Tibial artery (tissue), 4 donors: ENCODE results near the gene GOLGA6L7.

ENCODE experiments used
- DNase-seq, 2 donors: peaks; one replicate each; pipeline ENCODE4 v3.0.0-alpha.2; 2019
- H3K27ac ChIP-seq, 2 donors: fragments of 200-600 bp; sonication (generic) in 1 of 2; 1 replicate in 1 of 2; 2 replicates in 1 of 2; pipeline ENCODE4 v1.5.1; 2018 to 2019; ENCODE audit warnings: mild to moderate bottlenecking in 1 of 2
- H3K27me3 ChIP-seq, 2 donors: fragments of 200-600 bp; sonication (generic) in 1 of 2; one replicate each; pipeline versions ENCODE4 v1.5.1 to v1.6.0; 2016 to 2019
- H3K36me3 ChIP-seq, 3 donors: fragments of 200-600 bp; sonication (generic) in 2 of 3; one replicate each; pipeline ENCODE4 v1.5.1; 2016 to 2019; ENCODE audit warnings: mild to moderate bottlenecking in 2 of 3
- H3K4me1 ChIP-seq, 4 donors: fragments of 200-600 bp; sonication (generic) in 2 of 4; 1 replicate in 3 of 4; 2 replicates in 1 of 4; pipeline ENCODE4 v1.5.1; 2016 to 2019
- H3K4me3 ChIP-seq, 2 donors: fragments of 200-600 bp; sonication (generic) in 1 of 2; 1 replicate in 1 of 2; 2 replicates in 1 of 2; pipeline ENCODE4 v1.5.1; 2018 to 2019; ENCODE audit warnings: mild to moderate bottlenecking in 2 of 2
- H3K9me3 ChIP-seq, 3 donors: fragments of 200-600 bp; sonication (generic) in 1 of 3; one replicate each; pipeline ENCODE4 v1.5.1; 2016 to 2019
- CTCF ChIP-seq, 2 experiments: fragments of 200-600 bp in 1 of 2; fragments of 450-650 bp in 1 of 2; IDR thresholded peaks; one replicate each; pipeline ENCODE4 v1.5.1; 2017 to 2019; ENCODE audit warnings: antibody characterized with exemption in 2 of 2, mild to moderate bottlenecking in 1 of 2, moderate library complexity in 1 of 2
- intact Hi-C: fragments of 100-400 bp; cut with DNase I; formaldehyde crosslinking; loops from one replicate; pipeline ENCODE4 v1.15.0; 2023; ENCODE audit warnings: low total_unique reads

GOLGA6L7 gene

GRCh38 chr15:28885128-28885629, 36.7 kb upstream of the GOLGA6L7 start:
- intact Hi-C loops = no loop called here
- no peak for TF ChIP-seq CTCF (IDR thresholded peaks at IDR 0.05)
- Histone ChIP-seq H3K4me1 (peaks cover 0 to 19% (median 14%) of the 10 kb centered on the region in 4 donors), H3K27me3 (peaks cover 0 to 33% of the 10 kb centered on the region in 2 donors), H3K27ac (no peak overlapping the region), H3K36me3 (no peaks in the 10 kb centered on the region), H3K4me3 (peak overlapping the region; percentile 40 to 56), H3K9me3 (no peaks in the 10 kb centered on the region)
- DNase-seq = no peak

DNA sequence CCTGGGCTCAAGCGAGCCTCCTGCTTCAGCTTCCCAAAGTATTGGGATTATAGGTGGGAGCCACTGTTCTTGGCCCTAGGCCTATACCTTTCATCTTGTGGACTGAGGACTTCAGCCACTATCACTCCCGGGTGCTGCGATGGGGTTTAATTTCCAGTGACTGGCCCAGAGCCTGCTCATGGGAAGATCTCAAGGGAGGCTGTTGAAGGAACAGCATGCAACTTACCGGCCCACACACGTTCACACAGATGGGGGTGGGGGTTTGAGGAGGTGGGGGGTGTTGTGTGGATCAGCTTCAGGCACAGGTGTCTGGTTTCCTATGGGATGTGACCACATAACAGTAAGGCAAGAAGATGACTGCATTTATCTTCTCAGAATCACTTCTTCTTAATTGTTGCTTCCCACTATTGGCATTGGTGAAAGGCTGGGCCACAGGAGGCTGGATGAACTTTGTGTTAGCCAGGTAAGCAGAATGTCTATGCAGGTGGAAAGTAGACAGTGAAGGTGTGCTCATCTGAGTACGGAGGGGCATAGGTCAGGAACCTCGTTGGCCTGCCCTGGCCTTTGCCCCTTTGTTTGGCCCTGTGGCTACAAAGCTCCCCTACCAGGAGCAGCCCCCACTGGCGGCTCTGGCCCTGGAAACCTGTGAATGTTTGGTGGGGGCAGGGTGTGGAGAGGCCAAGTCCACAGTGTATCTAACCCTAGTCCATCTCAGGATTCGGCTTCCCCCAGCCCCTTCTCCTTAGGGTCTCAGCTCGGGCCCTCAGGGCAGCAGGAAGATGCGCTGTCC, 35.9 kb upstream of the GOLGA6L7 start:
- Histone ChIP-seq H3K9me3 (no peaks in the 10 kb centered on the region), H3K36me3 (no peaks in the 10 kb centered on the region), H3K4me1 (peaks cover 0 to 19% (median 14%) of the 10 kb centered on the region in 4 donors), H3K4me3 (no peak overlapping the region), H3K27me3 (peaks cover 0 to 33% of the 10 kb centered on the region in 2 donors), H3K27ac (no peak overlapping the region)
- DNase-seq = no peak
- intact Hi-C loops = no loop called here
- TF ChIP-seq CTCF (IDR thresholded peaks at IDR 0.05) = no peak

DNA sequence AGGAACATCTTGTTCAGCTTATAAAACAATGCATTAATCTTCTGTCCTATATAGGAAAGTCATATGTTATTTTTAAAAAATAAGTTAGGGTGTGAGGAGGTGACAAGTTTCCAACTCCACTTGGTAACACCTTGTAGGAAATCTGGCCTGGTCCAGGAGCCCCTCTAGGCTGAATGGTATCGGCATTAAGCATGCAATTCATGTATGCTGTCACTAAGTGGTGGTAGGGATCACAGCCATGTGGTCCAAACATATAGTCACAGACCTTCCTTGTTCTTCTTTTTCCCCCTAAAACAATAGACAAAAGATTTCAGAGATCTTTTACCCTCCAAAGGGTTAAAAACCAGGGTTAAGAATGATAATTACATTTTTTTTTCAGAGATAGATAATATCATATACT, 33.2 kb upstream of the GOLGA6L7 start:
- Histone ChIP-seq H3K27me3 (peaks cover 0 to 22% of the 10 kb centered on the region in 2 donors), H3K4me3 (no peak overlapping the region), H3K36me3 (no peaks in the 10 kb centered on the region), H3K9me3 (no peaks in the 10 kb centered on the region), H3K27ac (no peak overlapping the region), H3K4me1 (peaks cover 0 to 14% (median 12%) of the 10 kb centered on the region in 4 donors)
- no peak for DNase-seq
- TF ChIP-seq CTCF (IDR thresholded peaks at IDR 0.05) = no peak
- intact Hi-C loops = no loop called here

DNA sequence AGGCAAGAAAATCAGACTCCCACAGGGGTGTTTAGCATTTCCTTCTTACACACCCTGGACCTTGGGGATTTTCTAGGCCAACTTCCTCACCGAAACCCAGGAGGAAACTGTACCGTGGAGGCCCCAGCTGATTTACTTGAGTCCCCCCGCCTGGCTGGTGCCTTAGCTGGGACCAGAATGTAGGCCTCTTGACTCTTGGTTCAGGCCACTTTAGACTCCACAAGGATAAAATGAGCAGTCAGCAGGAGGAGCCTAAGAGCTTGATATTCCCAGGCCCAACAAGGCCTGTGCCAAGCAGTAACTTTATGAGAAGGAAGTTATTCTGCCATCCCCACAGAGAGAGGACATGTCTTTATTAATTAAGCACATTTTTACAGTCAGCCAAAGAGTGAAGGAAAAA, 32.7 kb upstream of the GOLGA6L7 start:
- intact Hi-C loops = no loop called here
- H3K4me3 ChIP-seq = no peak overlapping the region
- no peak overlapping the region for H3K27ac ChIP-seq
- TF ChIP-seq CTCF (IDR thresholded peaks at IDR 0.05) = no peak
- no peaks in the 10 kb centered on the region for H3K9me3 ChIP-seq
- H3K4me1 ChIP-seq = peaks cover 0 to 10% (median 7%) of the 10 kb centered on the region in 4 donors
- DNase-seq = no peak
- H3K27me3 ChIP-seq = peaks cover 0 to 18% of the 10 kb centered on the region in 2 donors
- no peaks in the 10 kb centered on the region for H3K36me3 ChIP-seq

- no peaks in the 10 kb centered on the region for H3K36me3 ChIP-seq
- H3K9me3 ChIP-seq = no peaks in the 10 kb centered on the region
- peaks cover 0 to 5% (median 4%) of the 10 kb centered on the region in 4 donors for H3K4me1 ChIP-seq
- H3K4me3 ChIP-seq = no peak overlapping the region
- DNase-seq = no peak
- intact Hi-C loops = no loop called here
- no peak overlapping the region for H3K27ac ChIP-seq
- peaks cover 0 to 13% of the 10 kb centered on the region in 2 donors for H3K27me3 ChIP-seq
- TF ChIP-seq CTCF (IDR thresholded peaks at IDR 0.05) = no peak
Measured at GRCh38 chr15:28880680-28881079, 32.2 kb upstream of the GOLGA6L7 start.
